ENCODE data around the gene SPAG17.

Gene SPAG17

DNA sequence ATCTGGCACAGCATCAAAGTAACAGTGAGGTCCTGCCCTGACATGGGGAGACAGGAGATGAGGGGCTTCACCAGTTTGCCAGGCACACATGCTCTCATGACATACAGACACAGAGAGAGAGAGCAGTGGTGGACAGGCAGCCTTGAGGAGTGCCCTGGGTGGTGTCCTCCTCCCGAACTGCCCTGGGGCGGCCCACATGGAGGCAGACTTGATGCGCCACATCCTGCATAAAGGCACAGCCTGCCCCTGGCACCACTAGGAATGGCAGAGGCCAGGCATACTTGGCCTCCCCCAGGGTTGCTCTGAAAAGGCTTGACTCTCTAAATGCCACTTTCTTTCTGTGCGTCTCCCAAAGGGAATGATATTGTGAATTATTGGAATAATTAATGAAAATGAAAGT lies 67.5 kb downstream of the SPAG17 start:
- no peak for DNase-seq

DNA sequence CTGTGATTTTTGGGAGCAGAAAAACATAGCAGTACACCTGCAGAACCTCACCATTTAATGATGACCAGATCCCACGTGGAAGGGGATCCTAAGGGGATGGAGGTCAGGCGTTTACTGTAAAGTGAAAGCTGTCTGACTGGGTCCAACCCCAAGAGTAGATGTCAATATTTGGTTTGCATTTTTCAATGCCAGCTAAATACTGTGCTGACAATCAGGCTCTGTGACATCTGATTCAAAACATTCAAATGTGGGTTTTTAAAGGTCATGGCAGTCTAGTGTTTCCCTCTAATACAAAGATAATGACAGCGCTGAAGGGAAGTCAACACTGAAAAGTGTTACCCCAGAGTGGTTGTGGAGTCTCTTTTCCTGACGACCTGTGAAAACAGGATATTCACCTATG lies 68.1 kb downstream of the SPAG17 start:
- no peak for DNase-seq

DNA sequence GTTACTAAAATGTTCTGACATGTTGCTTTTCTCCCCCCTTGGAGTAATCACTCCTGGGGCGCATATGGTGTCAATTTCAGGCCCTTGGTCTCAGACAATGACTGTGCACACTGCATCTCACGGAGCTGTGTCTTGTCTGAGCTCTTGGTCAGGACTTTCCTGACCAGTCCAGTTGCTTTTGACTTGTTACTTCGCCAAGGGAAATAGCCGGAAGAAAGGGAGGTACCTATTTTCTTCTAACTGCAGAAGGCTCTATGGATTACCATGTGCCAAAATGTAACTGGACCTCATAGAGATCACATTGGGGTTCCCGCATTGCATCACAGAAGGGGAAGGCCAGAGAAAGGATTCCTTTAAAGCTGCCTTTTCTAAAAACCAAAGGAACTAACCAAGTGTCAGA lies 68.6 kb downstream of the SPAG17 start:
- DNase-seq, result no peak

DNA sequence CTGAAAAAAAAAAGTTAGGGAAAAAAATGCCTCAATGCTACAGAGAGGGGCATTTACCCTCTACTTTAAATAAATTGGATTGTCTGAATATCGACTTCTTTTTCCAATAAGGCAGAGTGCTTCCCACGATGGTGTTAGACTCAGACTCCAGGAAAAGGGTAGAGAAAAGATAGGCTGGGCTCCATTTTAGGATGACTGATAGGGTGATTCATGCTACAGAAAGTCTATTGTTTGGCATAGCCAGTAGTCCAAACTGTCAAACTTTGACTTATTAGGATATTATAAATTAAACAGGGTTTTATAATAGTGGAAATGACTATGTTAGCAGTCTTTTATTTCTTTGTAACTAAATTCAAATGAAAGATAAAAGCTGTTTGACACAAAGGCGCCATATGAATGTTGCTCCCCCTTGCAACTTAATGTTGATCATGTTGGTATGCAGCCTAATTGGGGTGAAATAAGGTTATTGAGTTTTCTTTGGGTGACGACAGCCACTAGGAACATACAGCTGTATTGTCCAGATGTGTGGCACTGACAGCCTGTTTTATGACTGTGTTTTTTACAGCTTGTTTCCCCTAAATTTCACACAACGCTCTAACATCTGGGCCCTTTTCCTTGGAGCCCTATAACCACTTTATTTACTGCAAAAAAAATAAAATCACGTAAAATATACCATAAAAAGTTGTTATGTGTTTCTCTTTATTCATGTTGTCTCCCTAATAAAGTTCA lies 69.3 kb downstream of the SPAG17 start:
- DNase-seq, result no peak

DNA sequence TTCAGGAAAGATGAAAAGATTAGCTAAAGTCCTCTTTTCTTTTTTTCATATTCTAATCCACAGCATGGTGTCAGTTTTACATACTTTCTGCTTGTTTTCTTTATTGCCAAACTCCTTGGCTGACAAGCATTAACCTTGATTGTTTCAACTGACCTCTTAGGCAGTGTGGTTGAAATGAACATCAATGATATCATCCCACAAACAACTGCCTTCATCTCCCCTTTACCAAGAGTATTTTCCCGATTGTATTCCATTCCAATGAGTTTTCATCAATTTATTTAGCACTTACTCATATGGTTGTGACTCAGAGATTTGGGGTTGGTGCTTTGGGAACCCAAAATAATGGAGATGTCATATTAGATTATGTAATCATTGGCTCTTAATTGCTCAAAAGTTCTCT lies 71.8 kb downstream of the SPAG17 start:
- DNase-seq, result no peak

DNA sequence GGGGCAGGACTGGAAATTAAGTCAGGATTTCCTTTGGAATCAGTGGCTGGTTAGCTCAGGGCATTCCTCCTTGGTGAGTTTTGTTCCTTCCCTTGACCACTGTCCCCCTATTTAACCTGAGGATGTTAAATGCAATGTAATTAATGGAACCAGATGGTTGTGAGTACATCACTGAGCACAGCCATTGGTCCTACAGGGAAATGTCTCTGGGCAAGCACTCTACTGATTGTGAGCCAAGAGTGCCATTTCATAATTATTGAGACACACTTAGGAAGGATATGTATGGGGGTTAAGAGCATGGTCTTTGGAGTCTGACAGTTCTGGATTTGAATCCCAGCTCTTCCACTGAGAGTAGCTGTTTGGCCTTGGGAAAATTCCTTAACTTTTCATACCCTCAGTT lies 74.4 kb downstream of the SPAG17 start:
- no peak for DNase-seq

DNA sequence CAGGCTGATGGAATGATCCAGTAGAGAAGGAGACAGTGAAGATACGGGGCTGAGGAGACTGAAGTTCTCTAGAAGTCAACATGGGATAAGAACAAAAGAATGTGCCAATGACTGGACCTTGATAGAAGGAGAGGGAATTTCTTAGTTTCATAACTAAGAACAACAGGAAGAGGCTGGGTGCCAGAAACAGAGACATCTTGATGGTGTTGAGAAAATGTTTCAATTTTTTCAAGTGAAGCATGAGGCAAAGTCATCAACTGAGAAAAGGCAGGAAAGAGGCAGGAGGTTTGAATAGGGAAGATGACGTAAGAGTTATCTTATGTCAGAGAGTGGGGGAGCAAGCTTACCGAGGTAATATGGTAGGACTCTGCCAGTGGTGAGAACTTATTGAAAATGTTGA lies 80.1 kb downstream of the SPAG17 start:
- DNase-seq, result no peak

DNA sequence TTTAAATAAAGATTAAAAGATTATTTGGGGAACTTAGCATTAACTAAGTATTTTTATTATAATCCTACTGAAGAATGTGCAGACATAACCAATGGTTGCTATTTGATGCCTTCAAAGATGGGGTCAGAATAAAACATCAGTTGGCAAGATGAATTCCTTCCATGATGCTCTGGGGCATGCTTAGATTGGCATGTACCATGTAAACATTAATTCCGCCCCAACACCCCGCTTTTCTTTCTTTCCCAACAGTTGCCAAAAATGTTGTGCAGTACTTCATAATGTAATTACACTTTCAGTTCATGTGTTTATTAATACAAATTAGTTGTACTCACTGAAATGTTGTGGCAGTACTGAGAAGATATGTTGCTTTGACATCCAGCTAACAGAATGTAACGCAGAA lies 82.6 kb downstream of the SPAG17 start:
- DNase-seq, result no peak

DNA sequence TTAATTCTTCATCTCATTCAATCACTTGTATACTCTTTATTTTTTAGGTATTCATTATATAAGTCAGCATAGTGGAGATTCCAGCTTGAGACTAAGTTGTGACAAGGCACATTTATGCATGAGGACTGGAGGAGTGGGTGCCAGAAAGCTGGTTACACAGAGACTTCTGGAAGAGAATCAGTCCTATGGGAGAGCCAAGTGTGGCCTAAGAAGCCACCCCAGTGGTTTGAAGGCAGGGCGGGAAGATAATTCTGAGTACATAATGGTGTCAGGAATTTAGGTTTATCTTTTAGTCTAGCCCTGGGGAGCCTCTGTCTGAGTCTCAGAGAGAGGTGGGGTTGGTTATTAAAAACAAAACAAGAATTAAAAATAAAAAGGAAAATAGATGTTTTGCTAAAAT lies 83.0 kb downstream of the SPAG17 start:
- DNase-seq, result no peak

DNA sequence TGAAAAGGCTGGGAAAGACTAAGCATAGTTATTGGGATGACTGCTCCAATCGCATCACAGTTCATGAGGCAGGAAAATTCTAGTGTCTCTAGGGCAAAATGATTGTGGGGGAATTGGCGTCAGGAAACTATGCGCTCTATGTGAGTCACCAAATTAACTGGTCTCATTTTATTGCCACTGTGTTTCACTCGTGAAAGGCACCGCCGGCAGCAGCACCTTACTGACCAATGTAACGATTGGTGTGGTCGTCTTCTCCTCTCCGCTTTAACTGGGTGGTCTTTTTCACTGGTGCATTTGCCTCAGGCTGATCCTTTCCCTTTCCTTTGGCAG lies 83.5 kb downstream of the SPAG17 start:
- DNase-seq, result no peak

DNA sequence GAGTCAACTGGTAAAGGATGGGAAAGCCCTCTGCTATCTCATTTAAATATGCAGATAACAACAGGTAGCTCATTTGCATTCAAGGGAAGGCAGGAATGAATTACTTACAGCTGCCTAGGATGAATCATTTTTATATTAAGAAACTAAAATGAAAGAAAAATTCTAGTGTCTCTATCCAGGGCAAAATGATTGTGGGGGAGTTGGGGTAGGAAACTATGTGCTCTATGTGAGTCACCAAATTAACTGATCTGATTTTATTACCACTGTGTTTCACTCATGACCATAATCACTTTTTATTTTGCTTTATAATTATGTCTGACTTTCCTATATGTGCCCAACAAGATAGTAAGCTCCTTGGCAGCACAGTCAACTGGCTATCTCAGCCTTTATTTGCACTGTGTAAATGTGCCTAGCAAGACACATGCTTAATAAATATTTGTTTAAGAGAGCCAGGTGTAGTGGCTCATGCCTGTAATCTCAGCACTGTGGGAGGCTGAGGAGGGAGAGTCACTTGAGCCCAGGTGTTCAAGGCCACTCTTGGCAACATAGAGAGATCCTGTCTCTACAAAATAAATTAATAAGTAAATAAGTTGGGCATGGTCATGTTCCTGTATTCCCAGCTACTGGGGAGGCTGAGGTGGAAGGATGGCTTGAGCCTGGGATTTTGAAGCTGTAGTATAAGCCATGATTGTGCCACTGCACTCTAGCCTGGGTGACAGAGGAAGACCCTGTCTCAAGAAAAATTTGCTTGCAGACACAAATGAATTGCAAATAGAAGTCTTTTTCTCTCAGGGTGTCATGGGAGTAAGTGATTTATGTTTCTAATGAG lies 84.1 kb downstream of the SPAG17 start:
- DNase-seq, result peak; percentile 83

DNA sequence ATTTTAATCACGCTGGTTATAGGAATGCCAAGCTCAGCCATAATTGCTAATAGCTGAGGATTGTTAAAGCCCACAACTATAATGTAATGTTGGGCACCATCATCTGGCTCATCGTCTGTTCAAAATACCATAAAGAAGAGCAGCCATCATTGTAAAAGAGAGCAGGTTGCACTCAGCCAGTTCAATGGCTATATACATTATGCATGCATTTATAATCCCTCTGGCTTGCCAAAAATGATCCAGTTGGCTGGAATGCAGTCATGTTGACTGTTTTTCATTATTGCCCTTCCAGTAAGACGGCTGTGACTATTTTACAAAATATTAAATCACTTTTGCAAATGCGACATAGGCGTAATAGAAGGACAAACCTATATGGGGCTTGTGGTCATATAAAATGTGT lies 85.3 kb downstream of the SPAG17 start:
- DNase-seq, result no peak

DNA sequence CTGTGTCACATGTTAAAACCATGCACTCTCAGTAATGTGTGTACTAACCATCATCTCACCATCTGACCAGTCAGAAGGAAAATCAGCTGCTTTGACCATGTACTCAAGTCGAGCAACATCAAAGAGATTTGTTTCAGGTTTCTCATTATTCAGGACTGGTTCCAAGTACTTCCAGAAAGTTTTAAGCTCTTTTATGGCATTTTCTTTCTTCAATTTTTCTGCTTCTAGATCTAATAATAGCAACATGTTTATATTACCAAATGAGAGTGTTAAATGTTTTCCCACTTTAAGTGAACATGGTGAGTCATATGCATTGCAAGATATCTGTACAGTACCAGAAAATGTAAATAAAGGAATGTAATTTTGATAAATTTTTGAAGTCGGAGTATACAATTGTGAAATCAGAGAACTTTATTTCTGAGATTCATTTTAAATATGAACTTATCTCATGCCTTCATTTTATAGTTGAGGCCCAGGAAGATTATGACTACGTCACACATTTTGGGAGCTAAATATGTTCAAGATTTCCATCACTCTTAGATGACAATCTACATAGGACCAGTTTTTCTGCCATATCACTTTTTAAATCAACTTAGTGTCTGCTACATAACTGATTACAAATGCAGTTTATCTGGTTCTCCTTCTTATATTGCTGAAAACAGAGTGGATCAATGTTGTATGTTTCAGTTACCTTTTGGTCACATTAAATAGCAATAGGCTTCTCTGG lies 87.2 kb downstream of the SPAG17 start:
- no peak for DNase-seq

DNA sequence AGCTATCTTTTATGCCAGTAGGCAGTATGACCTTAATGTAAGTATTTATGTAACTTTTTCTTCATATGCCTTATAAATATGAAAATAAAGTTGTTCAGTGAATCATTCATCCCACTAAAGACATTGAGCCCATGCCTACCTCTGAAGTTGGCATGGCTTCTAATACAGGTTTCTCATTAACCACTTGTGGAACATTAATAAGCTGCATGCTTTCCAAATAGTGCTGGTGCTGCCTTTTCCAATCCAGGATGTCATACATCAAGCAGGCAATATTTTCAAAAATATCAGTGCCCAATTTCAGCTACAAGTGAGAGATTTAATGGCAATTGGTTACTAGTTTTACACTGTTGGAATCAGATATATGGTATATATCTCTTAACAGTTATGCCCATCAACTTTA lies 92.0 kb downstream of the SPAG17 start:
- DNase-seq, result no peak

DNA sequence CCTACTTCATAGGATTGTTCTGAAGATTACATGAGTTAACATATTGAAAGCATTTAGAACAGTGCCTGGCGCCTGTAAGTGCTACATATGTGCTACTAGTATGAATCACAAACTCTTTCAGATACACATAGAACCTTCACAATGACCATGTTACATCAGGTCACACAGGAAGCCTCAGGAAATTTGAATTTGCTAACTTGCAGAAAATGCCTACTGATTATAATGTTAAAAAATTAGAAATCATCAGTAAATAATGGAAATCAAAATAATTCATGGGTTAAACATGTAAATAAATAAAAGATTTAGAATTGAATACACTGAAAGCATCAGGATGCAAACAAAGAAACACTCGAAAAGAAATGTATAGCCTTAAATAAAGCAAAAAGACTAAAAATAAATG lies 94.9 kb downstream of the SPAG17 start:
- no peak for DNase-seq

DNA sequence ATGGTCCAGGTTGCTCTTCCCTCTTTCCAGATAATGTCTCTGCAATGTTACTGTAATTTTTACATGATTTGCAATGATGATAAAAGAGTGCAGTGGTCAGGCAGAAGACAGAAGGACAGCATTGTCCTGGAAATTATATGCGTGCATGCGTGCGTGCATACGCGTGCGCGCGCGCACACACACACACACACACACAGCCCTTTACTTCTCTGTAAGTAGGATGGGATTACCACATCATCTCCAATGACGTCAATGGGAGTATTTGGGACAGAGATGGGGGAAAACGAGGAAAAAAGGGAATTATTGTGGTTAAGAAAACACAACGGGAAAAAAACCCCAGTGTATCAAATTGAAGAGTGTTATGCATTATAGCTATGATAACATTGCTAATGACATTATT lies 99.7 kb downstream of the SPAG17 start:
- DNase-seq, result no peak

DNA sequence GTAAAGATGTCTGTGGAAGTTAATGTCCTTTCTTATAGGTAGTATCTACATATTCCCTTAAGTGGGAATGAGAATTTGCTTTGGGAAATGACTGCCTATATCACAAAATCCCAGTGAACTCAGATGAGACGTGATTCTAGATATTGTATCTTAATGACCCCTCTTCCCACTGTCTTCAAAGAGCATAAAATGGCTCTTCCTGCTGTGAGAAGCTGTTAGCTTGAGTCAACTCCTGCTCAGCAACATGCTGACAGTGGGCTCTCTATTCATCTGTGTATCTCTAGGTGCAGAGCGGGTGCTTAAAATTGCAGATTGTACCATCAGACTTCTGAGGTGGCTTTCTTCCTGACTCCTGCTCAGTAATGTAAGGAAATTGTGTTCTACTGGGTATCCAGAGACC lies 100.6 kb downstream of the SPAG17 start:
- no peak for DNase-seq

DNA sequence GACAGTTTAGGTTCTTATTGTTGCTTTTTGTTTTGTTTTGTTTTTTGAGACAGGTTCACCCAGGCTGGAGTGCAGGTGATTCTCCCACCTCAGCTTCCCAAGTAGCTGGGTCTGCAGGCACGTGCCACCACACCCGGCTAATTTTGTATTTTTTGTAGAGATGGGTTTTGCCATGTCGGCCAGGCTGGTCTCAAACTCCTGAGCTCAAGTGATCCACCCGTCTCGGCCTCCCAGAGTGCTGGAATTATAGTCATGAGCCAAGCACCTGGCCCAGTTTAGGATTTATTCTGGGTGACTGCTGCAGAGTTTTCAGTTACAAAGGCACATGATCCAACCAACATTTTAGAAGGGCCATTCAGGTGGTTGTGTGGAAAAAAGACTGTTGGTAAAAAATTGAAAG lies 102.0 kb downstream of the SPAG17 start:
- no peak for DNase-seq

DNA sequence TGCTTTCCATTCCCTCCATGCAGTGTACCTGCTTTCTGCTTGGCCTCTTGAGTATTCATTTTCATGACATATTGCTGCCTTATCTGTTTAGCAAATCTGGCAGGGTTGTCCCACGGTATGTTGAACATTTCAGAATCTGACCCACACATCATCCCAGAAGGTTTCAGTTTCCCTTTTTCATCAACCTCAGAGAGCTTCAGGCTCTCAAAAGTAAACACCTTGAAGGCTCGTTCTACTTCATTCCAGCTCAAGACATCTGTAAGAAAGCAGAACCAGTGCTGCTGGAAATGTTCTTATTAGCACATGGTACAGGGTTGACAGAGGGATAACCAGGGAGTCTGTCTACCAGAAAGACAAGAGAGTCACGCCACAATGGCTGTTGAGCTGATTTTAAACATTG lies 103.6 kb downstream of the SPAG17 start:
- no peak for DNase-seq

DNA sequence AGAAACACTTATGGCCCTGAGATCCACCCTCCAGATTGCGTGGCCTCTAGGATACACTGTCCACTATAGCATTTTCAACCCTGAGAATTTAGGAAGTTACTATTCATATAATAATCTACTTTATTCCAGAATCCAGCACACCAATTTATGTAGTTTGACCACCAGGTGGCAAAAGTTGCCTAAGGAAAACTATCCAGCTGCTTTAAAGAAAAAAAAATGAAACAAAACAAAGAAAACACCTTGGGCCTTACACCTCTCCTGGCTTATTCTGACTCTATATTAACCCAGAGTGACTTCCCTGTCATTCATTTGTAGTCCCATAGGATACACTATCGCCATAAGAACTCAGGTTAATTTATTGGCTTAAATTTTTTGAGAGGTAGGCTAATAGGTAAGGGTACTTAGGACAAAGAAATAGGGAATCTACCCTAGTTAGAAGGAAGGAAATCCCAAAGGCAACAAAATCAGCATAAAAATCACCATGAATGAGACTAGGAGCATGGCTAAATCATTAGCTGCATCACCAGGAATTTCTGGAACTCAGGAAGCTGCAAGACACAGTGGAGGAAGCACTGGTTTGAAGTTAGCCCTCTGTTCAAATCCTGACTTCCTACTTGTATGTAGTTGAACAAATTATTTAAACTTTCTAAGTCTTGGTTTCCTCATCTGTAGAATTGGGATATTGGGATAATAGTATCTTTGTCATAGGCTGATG lies 107.5 kb downstream of the SPAG17 start:
- DNase-seq, result no peak

DNA sequence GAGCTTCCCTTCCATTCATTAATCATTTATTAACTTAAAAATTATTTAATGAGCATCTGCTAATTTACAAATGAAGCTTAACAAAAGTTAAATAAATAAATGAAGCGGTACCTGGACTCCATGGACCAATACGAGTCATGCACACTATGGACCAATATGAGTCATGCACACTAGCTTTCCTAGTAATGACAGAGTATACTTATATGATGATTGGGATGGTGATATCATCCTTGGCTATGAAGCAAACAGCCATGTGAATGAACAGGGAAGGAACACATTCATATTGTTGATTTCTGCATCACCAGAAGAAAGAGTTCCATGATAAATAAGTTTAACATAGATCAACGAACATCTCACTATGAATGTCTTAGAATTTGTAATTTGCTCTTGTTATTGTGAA lies 109.9 kb downstream of the SPAG17 start:
- no peak for DNase-seq

DNA sequence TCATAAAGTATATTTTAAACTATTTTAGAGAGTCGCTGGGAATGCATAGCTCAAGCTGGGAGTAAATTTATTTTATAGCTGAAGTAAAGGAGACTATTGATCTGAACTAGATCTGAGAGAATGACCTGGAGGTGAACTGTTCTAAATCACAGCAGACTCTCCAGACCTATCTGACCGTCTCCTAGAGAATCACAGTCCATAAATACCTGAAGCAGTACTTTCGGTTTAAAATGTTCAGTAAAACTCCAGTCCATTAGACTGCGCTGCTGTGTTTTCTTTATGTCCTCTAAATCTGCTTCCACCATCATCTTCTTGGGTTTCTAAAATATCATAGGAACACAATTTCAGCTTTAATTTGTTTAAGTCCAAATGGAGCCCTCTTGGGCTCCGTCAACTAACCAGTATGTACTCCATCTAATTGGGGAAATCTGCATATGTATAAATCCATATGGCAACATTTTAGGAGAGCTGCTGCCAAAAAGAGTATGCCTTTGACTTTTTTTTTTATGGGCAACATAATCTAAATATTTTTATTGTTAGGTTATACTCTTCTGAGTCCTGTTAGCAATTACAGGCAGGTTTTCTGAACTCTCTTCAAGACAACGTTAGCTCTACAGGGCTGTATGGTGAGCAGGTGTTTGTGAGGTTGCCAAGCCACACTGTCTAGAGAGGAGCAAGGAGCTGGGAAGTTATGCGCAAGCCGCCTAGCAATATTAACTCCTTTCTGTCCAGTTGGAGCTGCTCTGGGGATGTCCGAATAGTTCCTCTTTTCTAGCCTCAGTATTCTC lies 111.2 kb downstream of the SPAG17 start:
- no peak for DNase-seq

DNA sequence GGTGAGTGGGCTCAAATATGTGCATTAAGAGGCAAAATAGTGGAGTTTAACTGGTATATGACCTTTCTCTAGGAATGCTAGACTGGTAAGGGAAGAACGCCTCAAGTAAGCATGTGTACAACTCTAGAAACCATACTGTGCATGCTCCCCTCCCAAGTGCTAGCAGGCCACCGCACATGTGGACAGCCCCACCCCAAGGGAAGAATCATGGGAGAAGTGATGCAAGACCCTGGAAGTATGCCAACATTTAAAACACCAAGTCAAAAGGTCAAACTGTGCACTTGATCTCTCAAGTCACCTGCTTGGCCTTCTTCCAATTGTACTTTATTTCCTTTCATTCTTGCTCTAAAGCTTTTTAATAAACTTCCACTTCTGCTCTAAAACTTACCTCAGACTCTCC lies 135.0 kb downstream of the SPAG17 start:
- no peak for DNase-seq

All from NCI-H1417 treated with DMSO at 0.1 percent for 48 hours (cell line).